ENCODE measurements around the gene TOM1L2. TPM values are rescaled to one million over a fixed set of nuclear protein-coding genes. Genes with fewer than 3 reads are reported as not detected.

The TOM1L2 gene
- total and polyA plus RNA-seq, 2 of the 4 experiments (the other 2 are of a cell fraction): 34.4 to 51.7 TPM

- Histone ChIP-seq H3K4ac (ENCODE audit: low read depth, low read length) (no peak overlapping the region), H3K56ac (ENCODE audit: extremely low read depth, insufficient read depth, low read length) (no peak overlapping the region), H2BK5ac (ENCODE audit: low read depth, low read length, poor library complexity, severe bottlenecking) (no peak overlapping the region), H2AK9ac (replicated peaks; ENCODE audit: low read depth, low read length, poor library complexity) (peak overlapping the region; percentile 12), H2AK5ac (ENCODE audit: low read depth, low read length) (no peak overlapping the region), H3K4me2 (ENCODE audit: low read depth, low read length) (no peak overlapping the region), H3K18ac (ENCODE audit: low read depth, low read length) (no peak overlapping the region), H4K20me1 (ENCODE audit: insufficient read depth, low read length) (peaks cover 57% of the 10 kb centered on the region), H3K36me3 (ENCODE audit: control insufficient read depth, insufficient read depth, low read length) (peaks cover 62% of the 10 kb centered on the region), H3K9ac (ENCODE audit: low read depth, low read length) (no peak overlapping the region), H3K79me1 (ENCODE audit: low read depth in 1 of 2, low read length in 2 of 2) (peaks cover 9 to 52% of the 10 kb centered on the region in 2 experiments; a peak in 2 of 4 replicates), H3K27me3 (ENCODE audit: control insufficient read depth, insufficient read depth, low read length) (no peaks in the 10 kb centered on the region), H3K9me3 (ENCODE audit: control insufficient read depth, insufficient read depth, low read length) (no peaks in the 10 kb centered on the region), H3K4me3 (ENCODE audit: insufficient read depth, low read depth, low read length) (no peak overlapping the region), H2BK120ac (ENCODE audit: low read depth, low read length) (no peak overlapping the region), H2BK15ac (ENCODE audit: low read depth, low read length) (no peak overlapping the region), H4K91ac (ENCODE audit: insufficient read depth, low read depth, low read length) (no peak overlapping the region), H2AFZ (replicated peaks; ENCODE audit: low read length, poor library complexity) (peak overlapping the region; percentile 8), H3K4me1 (ENCODE audit: control insufficient read depth, insufficient read depth, low read length) (peaks cover 11% of the 10 kb centered on the region), H3K27ac (ENCODE audit: insufficient read depth, low read length) (no peak overlapping the region), H3K23ac (ENCODE audit: low read depth, low read length) (peak overlapping the region; percentile 24), H3K9me1 (ENCODE audit: insufficient read depth, low read length) (no peaks in the 10 kb centered on the region), H3K14ac (replicated peaks; ENCODE audit: low read depth, low read length) (no peak overlapping the region), H2BK20ac (ENCODE audit: low read depth, low read length) (no peak overlapping the region), H4K5ac (ENCODE audit: low read depth, low read length) (no peak overlapping the region), H4K8ac (ENCODE audit: low read depth in 2 of 2, low read length in 2 of 2) (no peak overlapping the region)
- in situ Hi-C loops (cut with MboI; ENCODE audit: low sequenced_read_pairs): no loop called here
- dilution Hi-C loops (cut with HindIII; ENCODE audit: low sequenced_read_pairs, unreplicated experiment): no loop called here
- POLR2A ChIA-PET (ENCODE audit: unreplicated experiment): no interaction called here
- intact Hi-C loops (cut with micrococcal nuclease): no loop called here
- CTCF ChIA-PET: interaction anchor here (0.7 kb wide), 1 partner anchor 111 kb away, joined by 3 read pairs; no protein-coding TSS in a partner anchor
- TF ChIP-seq CTCF (conservative IDR thresholded peaks at IDR 0.05; ENCODE audit: low read depth, low read length) (no peak), USF2 (IDR thresholded peaks at IDR 0.05; ENCODE audit: low read depth, low read length) (no peak), NFE2L2 (IDR thresholded peaks at IDR 0.05; ENCODE audit: low read depth, low read length) (no peak), MXI1 (IDR thresholded peaks at IDR 0.05; ENCODE audit: borderline replicate concordance, low read depth, low read length) (no peak), RFX5 (IDR thresholded peaks at IDR 0.05; ENCODE audit: low read depth, low read length) (no peak), CEBPB (IDR thresholded peaks at IDR 0.05; ENCODE audit: low read depth, low read length) (no peak), POLR2A (IDR thresholded peaks at IDR 0.05; ENCODE audit: low read depth, low read length) (no peak), CHD1 (IDR thresholded peaks at IDR 0.05; ENCODE audit: low read depth, low read length) (no peak), SMC3 (IDR thresholded peaks at IDR 0.05; ENCODE audit: low read depth, low read length) (no peak), RAD21 (IDR thresholded peaks at IDR 0.05; ENCODE audit: low read length) (no peak), MAZ (IDR thresholded peaks at IDR 0.05; ENCODE audit: borderline replicate concordance, low read depth, low read length) (no peak), BHLHE40 (IDR thresholded peaks at IDR 0.05; ENCODE audit: low read depth, low read length) (no peak), ELK1 (IDR thresholded peaks at IDR 0.05; ENCODE audit: borderline replicate concordance, low read depth, low read length) (no peak), RCOR1 (IDR thresholded peaks at IDR 0.05; ENCODE audit: insufficient replicate concordance, low read length) (no peak), MAFK (IDR thresholded peaks at IDR 0.05; ENCODE audit: low read depth, low read length) (no peak)
- no TSS peak for BruUV-seq (replicated peaks)
- DNase-seq (peak; percentile 37), ATAC-seq (ENCODE audit: low read depth) (no peak)
- 70% methylated on average over 6 of the region's 15 CpGs; no CpG with 5 or more reads in 1 of the 2 experiments for WGBS, 2 experiments (ENCODE audit: extremely low coverage in 2 of 2, insufficient read length in 1 of 2)
Measured at GRCh38 chr17:17808706-17809432, 163.3 kb downstream of the TOM1L2 start.

All from IMR-90 (cell line).